ENCODE measurements around the gene IL1RAPL1. TPM values are rescaled to one million over a fixed set of nuclear protein-coding genes. Genes with fewer than 3 reads are reported as not detected.

IL1RAPL1 gene
- total RNA-seq, 1 donor from 2014 or later = 2.7 TPM

DNA sequence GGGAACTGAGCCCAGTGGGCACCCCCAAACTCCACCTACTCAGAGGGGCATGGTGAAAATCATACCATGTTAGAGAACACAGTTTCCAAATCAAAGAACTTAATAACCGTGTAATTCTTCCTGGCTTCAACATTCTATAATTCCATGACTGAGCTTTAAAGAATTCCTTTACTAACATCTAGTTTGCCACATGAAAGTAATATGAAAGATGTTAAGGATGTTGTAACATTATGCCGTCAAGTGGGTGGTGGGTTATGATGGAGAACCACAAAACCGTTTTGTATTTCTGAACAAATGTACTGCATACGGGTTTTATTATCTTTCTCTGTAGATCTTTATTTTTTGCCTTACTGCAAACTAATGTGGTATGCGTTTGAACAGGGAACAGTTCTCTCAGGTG, 1079.1 kb downstream of the IL1RAPL1 start:
- TF ChIP-seq, protein P1, sequence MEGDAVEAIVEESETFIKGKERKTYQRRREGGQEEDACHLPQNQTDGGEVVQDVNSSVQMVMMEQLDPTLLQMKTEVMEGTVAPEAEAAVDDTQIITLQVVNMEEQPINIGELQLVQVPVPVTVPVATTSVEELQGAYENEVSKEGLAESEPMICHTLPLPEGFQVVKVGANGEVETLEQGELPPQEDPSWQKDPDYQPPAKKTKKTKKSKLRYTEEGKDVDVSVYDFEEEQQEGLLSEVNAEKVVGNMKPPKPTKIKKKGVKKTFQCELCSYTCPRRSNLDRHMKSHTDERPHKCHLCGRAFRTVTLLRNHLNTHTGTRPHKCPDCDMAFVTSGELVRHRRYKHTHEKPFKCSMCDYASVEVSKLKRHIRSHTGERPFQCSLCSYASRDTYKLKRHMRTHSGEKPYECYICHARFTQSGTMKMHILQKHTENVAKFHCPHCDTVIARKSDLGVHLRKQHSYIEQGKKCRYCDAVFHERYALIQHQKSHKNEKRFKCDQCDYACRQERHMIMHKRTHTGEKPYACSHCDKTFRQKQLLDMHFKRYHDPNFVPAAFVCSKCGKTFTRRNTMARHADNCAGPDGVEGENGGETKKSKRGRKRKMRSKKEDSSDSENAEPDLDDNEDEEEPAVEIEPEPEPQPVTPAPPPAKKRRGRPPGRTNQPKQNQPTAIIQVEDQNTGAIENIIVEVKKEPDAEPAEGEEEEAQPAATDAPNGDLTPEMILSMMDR (conservative IDR thresholded peaks at IDR 0.05) = no peak
- Mint-ChIP-seq H3K9me3 (no peaks in the 10 kb centered on the region), H3K27me3 (ENCODE audit: low read depth) (no peaks in the 10 kb centered on the region), H3K4me3 (no peak overlapping the region), H3K4me1 (peaks cover 14% of the 10 kb centered on the region), H3K27ac (ENCODE audit: unreplicated experiment) (no peak overlapping the region), H3K36me3 (ENCODE audit: low read depth) (no peaks in the 10 kb centered on the region)
- DNase-seq (ENCODE audit: low read depth, low spot score) = no peak

GRCh38 chrX:29671421-29671820, 1084.2 kb downstream of the IL1RAPL1 start:
- no peak for DNase-seq (ENCODE audit: low read depth, low spot score)
- H3K9me3 Mint-ChIP-seq = no peaks in the 10 kb centered on the region
- no peaks in the 10 kb centered on the region for H3K27me3 Mint-ChIP-seq (ENCODE audit: low read depth)
- H3K4me1 Mint-ChIP-seq = no peaks in the 10 kb centered on the region
- H3K27ac Mint-ChIP-seq (ENCODE audit: unreplicated experiment) = no peak overlapping the region
- H3K4me3 Mint-ChIP-seq = no peak overlapping the region
- H3K36me3 Mint-ChIP-seq (ENCODE audit: low read depth) = no peaks in the 10 kb centered on the region
- TF ChIP-seq, protein P1 (conservative IDR thresholded peaks at IDR 0.05) = no peak

DNA sequence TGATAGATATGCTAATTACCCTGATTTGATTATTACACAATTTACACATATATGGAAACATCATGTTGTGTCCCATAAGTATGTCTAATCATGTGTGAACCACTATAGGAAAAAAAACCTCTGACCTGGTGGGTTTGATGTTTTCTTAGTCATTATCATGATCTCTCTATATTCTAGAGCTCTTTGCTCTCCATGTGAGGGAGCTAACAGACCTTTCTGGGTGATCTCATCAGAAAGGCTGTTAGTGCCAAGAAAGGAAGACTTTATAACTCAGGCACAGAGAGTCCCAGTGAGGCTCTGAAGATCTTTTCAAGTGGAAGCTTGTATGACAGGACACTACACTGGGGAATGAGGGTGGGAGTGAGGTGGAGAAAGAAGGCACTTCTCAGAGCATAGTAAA, 1100.4 kb downstream of the IL1RAPL1 start:
- TF ChIP-seq, protein P1 (conservative IDR thresholded peaks at IDR 0.05) = no peak
- Mint-ChIP-seq H3K9me3 (peaks cover 8% of the 10 kb centered on the region), H3K27ac (ENCODE audit: unreplicated experiment) (no peak overlapping the region), H3K27me3 (ENCODE audit: low read depth) (no peaks in the 10 kb centered on the region), H3K4me3 (no peak overlapping the region), H3K4me1 (peaks cover 17% of the 10 kb centered on the region), H3K36me3 (ENCODE audit: low read depth) (peaks cover 3% of the 10 kb centered on the region)
- no peak for DNase-seq (ENCODE audit: low read depth, low spot score)

- Mint-ChIP-seq H3K27me3 (ENCODE audit: low read depth) (no peaks in the 10 kb centered on the region), H3K36me3 (ENCODE audit: low read depth) (peaks cover 3% of the 10 kb centered on the region), H3K27ac (ENCODE audit: unreplicated experiment) (no peak overlapping the region), H3K4me3 (no peak overlapping the region), H3K9me3 (peaks cover 8% of the 10 kb centered on the region), H3K4me1 (peaks cover 24% of the 10 kb centered on the region)
- TF ChIP-seq, protein P1 (conservative IDR thresholded peaks at IDR 0.05) = no peak
- DNase-seq (ENCODE audit: low read depth, low spot score) = no peak
Observed at GRCh38 chrX:29690061-29690460, 1102.8 kb downstream of the IL1RAPL1 start.

- TF ChIP-seq, protein P1 (conservative IDR thresholded peaks at IDR 0.05) = no peak
- no peaks in the 10 kb centered on the region for H3K27me3 Mint-ChIP-seq (ENCODE audit: low read depth)
Observed at GRCh38 chrX:29691044-29691443, 1103.8 kb downstream of the IL1RAPL1 start.

DNA sequence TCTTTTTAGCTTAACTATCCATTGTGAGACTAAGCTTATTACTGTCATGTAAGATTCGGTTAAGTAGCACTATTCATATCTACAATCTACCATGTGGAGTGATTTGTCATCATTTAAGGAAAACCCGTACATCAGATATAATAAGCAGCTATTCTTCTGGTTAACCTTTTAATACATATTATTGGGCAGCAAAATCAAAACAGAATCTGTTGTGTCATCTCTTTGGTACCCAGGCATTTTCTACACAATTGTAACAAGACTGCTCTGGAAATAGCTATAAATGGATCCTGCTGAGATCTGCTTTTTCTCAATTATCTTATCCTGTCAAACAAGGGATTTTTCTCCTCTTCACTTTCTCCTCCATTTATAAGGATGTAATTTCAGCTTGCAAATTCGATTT, 1106.7 kb downstream of the IL1RAPL1 start:
- Mint-ChIP-seq H3K27me3 (ENCODE audit: low read depth) (no peaks in the 10 kb centered on the region), H3K36me3 (ENCODE audit: low read depth) (peaks cover 3% of the 10 kb centered on the region), H3K4me3 (no peak overlapping the region), H3K4me1 (peaks cover 17% of the 10 kb centered on the region), H3K9me3 (peaks cover 5% of the 10 kb centered on the region), H3K27ac (ENCODE audit: unreplicated experiment) (no peak overlapping the region)
- DNase-seq (ENCODE audit: low read depth, low spot score) = no peak
- TF ChIP-seq, protein P1 (conservative IDR thresholded peaks at IDR 0.05) = no peak

More at GRCh38 chrX:29691044-29691443, 1103.8 kb downstream of the IL1RAPL1 start:
- DNase-seq (ENCODE audit: low read depth, low spot score) = no peak
- Mint-ChIP-seq H3K4me3 (no peak overlapping the region), H3K9me3 (peaks cover 8% of the 10 kb centered on the region), H3K4me1 (peaks cover 24% of the 10 kb centered on the region), H3K36me3 (ENCODE audit: low read depth) (peaks cover 3% of the 10 kb centered on the region), H3K27ac (ENCODE audit: unreplicated experiment) (no peak overlapping the region)
